Measurements from ENCODE around the gene TMEM259. TPM values are rescaled to one million over a fixed set of nuclear protein-coding genes. Genes with fewer than 3 reads are reported as not detected.

The TMEM259 gene
- total and polyA plus RNA-seq, 2 of the 13 experiments (the other 11 are each of a cell fraction or from before 2014, with no cell fraction given): 64.7 to 164 TPM

GRCh38 chr19:982567-983170 is 38.3 kb downstream of the TMEM259 start (continued):
- peak; percentile 91 for TF ChIP-seq ZNF687 (CRISPR knock-in tag; IDR thresholded peaks at IDR 0.05)
- TF ChIP-seq TBP (CRISPR knock-in tag; IDR thresholded peaks at IDR 0.05): no peak
- TF ChIP-seq ZNF382 (CRISPR knock-in tag; IDR thresholded peaks at IDR 0.05; ENCODE audit: borderline replicate concordance): no peak
- TF ChIP-seq LCORL (IDR thresholded peaks at IDR 0.05): no peak
- no peak for TF ChIP-seq LCORL (CRISPR knock-in tag; IDR thresholded peaks at IDR 0.05)
- no peak for TF ChIP-seq ZNF230 (CRISPR knock-in tag; IDR thresholded peaks at IDR 0.05)
- no peak for TF ChIP-seq MLLT10 (CRISPR knock-in tag; IDR thresholded peaks at IDR 0.05)
- TF ChIP-seq ZNF670 (CRISPR knock-in tag; IDR thresholded peaks at IDR 0.05; ENCODE audit: borderline replicate concordance): no peak
- peak; percentile 80 for TF ChIP-seq ZNF574 (CRISPR knock-in tag; IDR thresholded peaks at IDR 0.05)
- no peak for TF ChIP-seq HNF1A (IDR thresholded peaks at IDR 0.05; ENCODE audit: low read depth)
- TF ChIP-seq HNF1A (CRISPR knock-in tag; IDR thresholded peaks at IDR 0.05; ENCODE audit: borderline replicate concordance): no peak
- no peak for TF ChIP-seq ZNF264 (CRISPR knock-in tag; IDR thresholded peaks at IDR 0.05)
- TF ChIP-seq SKI (IDR thresholded peaks at IDR 0.05; ENCODE audit: partially characterized antibody): peak; percentile 27
- no peak for TF ChIP-seq ZNF841 (CRISPR knock-in tag; IDR thresholded peaks at IDR 0.05; ENCODE audit: borderline replicate concordance)
- TF ChIP-seq AGO2 (optimal IDR thresholded peaks at IDR 0.05; ENCODE audit: low read depth, low read length): peak; percentile 46
- no peak for TF ChIP-seq ZNF703 (CRISPR knock-in tag; IDR thresholded peaks at IDR 0.05; ENCODE audit: borderline replicate concordance)
- TF ChIP-seq THYN1 (CRISPR knock-in tag; IDR thresholded peaks at IDR 0.05; ENCODE audit: borderline replicate concordance, low read depth): no peak
- TF ChIP-seq SNAPC2 (CRISPR knock-in tag; IDR thresholded peaks at IDR 0.05): no peak

Measured in HepG2 (cell line).